GM12891 (cell line): Measurements from ENCODE around the gene SMARCA1.

ENCODE experiments used
- DNase-seq: peaks from one replicate; pipeline ENCODE4 v3.0.0; 2011; ENCODE audit warnings: low spot score; ENCODE audit not compliant: insufficient read length
- FAIRE-seq: peaks from 2 replicates; lab custom pipeline; 2011; peaks lifted over from hg19 to GRCh38; lab: Jason Lieb, UNC
- PAX5 ChIP-seq: IDR thresholded peaks from 2 replicates; pipeline ENCODE4 v1.6.1; 2011; ENCODE audit warnings: low read length, moderate library complexity, mild to moderate bottlenecking; ENCODE audit not compliant: insufficient read depth, severe bottlenecking
- POLR2A ChIP-seq: IDR thresholded peaks from 2 replicates; pipeline ENCODE4 v1.6.1; 2011; ENCODE audit warnings: low read depth, low read length, control low read depth
- POLR2AphosphoS5 ChIP-seq: IDR thresholded peaks from 2 replicates; pipeline ENCODE4 v1.6.1; 2011; ENCODE audit warnings: low read depth, low read length, control low read depth
- POU2F2 ChIP-seq: IDR thresholded peaks from 2 replicates; pipeline ENCODE4 v1.6.1; 2011; ENCODE audit warnings: low read depth, mild to moderate bottlenecking, control low read depth, low read length, moderate library complexity
- SPI1 ChIP-seq: IDR thresholded peaks from 2 replicates; pipeline ENCODE4 v1.6.1; 2011; ENCODE audit warnings: low read depth, low read length, control low read depth
- TAF1 ChIP-seq: IDR thresholded peaks from 2 replicates; pipeline ENCODE4 v1.6.1; 2011; ENCODE audit warnings: low read depth, low read length, control low read depth

SMARCA1 gene

DNA sequence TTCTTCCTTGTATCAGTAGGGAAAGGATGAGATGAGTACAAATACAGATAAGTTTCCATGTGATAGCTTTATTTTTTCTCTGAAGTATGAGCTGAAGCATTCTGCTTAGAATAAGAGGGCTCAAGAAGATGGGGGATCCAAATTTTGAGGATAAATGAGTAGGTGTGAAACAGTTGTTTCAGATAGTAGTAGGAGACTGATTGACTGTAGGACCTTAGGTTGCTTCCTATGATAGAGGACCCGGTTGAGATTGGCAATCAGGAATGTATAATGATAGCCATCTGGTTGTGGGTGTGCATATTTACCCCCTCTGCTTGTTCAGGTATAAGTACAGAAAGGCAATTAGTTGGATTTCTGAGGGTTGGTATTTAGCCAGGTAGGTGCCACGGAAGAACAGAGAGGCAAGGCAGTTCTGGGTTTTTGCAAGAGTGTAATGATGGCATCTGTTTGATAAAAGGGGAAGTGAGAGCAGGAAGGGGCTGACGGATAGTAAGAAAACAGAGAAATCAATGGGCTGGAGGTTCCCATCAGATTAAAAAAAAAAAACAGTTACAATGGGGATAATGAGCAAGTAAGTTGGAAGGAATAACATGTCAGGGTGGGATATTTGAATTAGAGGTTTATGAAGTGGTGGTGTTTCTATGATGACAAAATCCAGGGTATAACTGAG, 30.5 kb upstream of the SMARCA1 start:
- FAIRE-seq (peak; percentile 57), DNase-seq (no peak)
- TF ChIP-seq POLR2AphosphoS5 (no peak), PAX5 (no peak), SPI1 (peak; percentile 97)

DNA sequence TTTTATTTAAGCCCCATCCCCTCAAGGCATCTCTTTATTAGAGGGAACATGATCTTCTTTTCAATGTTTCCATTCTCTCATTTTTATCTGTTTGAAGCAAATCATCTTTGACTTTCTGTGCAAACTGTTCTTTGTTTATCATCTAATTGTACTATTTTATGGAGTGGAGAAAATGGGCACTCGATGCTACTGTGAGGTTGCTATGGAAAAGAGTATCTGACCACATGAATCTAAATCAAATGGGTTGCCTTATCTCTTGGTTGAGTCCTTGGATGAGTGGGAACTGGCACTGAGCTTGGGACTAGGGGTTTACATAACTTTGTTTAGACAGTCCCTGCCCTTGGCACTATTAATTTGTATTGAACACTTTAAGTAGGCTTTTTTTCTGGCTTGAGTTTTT, 25.8 kb upstream of the SMARCA1 start:
- DNase-seq: no peak
- TF ChIP-seq POLR2A: no peak
- TF ChIP-seq PAX5: no peak
- TF ChIP-seq SPI1: no peak
- TF ChIP-seq POLR2AphosphoS5: no peak
- no peak for TF ChIP-seq TAF1
- TF ChIP-seq POU2F2: no peak
- no peak for FAIRE-seq

DNA sequence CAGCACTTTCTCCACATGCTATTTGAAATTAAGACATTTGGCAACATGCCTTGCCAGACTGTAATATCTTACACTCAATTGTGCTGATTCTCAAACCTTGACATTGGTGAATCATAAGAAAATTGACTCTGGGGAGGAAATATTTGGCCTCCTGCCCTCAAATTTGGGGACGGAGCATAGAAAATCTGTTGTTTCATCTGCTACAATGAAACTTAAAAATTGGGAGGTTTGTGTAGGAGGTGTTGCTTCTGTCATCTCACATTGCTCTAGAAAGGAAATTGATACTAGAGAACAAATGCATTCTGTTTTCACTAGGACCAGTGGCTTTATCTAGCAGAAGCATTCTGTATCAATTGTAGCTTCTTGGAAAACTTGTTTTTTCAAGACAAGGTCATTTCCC, 22.1 kb upstream of the SMARCA1 start:
- TF ChIP-seq TAF1 (no peak), SPI1 (no peak), POU2F2 (no peak), POLR2AphosphoS5 (no peak), POLR2A (no peak), PAX5 (no peak)
- FAIRE-seq (no peak), DNase-seq (no peak)

DNA sequence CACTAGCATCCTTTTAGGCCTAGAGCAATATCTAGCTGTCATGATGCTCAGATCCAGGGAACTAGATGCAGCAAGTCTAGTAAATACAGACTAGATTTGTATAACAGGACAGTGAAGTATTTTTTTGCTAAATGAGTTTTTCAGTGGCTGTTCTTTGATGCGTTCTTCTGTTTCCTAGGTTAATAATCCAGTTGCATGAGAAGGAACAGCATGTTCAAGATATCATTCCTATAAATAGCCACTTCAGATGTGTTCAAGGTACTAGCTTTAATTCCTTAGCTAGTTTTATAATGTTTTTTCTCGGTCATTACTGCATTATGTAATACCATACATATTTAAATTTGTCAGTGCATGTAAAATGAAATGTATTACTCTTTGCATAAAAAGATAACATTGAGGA, 21.5 kb upstream of the SMARCA1 start:
- TF ChIP-seq POU2F2 (no peak), PAX5 (no peak), SPI1 (no peak), TAF1 (no peak)
- peak; percentile 43 for FAIRE-seq
- DNase-seq: no peak

DNA sequence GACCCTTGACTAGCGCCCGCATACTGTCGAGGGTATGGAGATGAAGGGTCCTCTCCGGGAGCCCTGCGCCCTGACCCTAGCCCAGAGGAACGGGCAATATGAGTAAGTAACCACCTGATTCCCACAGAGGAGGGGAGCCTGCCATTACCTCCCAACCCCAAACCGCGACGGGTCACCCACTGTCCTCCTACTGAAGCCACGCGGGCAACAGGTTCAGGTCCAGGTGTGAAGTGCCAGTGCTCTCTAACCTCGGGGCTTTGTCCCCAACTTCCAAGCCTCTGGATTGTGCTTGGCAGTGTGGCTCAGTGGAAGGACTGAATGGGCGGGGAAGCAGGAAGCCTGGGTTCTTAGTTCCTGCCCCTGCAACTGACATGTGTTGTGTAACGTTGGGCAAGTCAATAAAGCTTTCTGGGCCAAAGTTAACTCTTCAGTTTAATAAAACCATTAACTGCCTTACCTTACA, 17.5 kb upstream of the SMARCA1 start:
- peak; percentile 78 for FAIRE-seq
- TF ChIP-seq POU2F2 (no peak), POLR2AphosphoS5 (no peak), PAX5 (no peak), POLR2A (no peak), TAF1 (no peak), SPI1 (no peak)
- DNase-seq: no peak

DNA sequence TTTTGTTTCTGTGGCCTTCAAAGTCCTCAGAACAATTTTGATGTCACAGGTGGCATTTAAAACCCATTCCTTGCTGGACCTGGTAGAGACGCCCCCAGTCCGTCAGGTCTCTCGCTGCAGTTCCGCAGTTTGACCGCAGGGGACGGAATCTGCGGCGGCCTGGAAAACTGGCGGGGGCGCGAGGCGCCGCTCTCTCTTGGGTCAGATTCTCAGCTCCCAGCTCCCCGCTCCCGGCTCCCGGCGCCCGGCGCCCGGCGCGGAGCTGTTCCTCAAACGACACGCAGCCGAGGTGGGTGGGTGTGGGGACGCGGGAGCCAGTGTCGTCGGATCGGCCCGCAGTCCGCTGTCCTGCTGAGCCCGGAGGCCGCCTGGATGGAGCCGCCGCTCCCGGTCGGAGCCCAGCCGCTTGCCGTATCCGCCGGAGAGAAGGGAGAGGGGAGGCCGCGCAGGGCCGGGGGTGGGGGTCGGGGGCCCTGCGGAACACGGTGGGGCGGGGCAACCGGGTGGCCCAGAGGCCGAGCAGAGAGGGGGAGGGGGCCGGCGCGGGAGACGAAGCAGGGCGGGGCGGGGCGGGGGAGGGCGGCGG, 16.9 kb upstream of the SMARCA1 start, which contains the start of gene OCRL:
TSS of gene OCRL (plus strand) at position 192 of the 586 bp plus-strand sequence. CDS start at position 373, 181 bp downstream.
- TF ChIP-seq POLR2AphosphoS5 (no peak), TAF1 (no peak), POU2F2 (no peak), POLR2A (no peak), PAX5 (no peak)
- DNase-seq (peak; percentile 46), FAIRE-seq (peak; percentile 71)

DNA sequence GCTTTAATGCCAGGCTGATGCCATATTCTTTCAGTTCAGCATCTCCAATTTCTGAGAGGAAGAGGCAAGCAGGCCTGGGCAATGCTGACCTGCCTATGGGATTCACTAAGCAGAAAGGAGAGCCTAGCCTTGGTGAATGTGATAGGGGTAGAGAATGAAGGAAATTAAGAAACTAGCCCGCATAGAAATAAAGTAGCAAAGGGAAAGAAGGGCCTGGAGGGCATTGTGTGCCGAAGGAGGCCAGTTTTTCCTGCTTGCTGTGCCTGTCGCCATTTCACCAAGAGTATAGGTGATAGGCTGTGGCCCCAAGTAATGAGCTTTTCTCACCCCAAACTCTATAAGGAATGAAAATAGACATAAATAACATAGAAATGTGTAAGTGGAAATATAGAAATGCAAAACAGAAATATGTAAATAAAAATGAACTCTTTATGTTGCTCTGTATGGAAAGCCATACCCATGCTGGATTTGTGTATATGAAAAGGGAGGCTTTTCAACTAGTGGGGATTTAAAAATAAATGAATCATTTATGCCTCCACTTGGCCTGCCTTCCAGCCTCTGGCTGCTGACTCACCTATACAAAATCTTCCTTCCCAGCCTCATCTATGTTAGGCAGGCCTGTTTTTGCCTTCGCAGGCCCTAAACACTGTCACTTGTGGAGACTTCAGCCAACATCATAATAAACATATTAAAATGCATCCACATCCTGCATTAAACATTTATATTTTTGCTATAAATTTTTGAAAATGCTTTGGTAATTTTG, 11.7 kb upstream of the SMARCA1 start:
- FAIRE-seq (no peak), DNase-seq (no peak)
- TF ChIP-seq POLR2AphosphoS5 (no peak), PAX5 (no peak), TAF1 (no peak), SPI1 (no peak), POLR2A (no peak), POU2F2 (no peak)

DNA sequence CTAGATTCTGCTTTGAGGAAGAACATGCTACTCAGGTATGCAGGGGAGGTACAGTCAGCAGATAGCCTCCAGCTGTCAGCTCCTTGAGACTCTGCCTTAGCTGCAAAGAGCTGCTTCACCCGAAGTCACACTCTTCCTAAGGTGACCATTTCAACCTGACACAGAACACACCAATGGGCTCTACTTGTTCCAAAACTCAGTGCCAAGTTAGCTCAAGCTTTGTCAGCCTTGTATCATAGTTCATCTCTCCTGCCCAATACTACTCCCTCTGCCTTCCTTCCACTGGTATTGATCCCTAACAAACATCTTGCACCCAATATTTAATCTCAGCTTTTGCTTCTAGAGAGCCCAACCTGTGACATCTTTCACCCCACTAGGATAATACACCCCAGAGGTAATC, 7.8 kb upstream of the SMARCA1 start:
- no peak for TF ChIP-seq SPI1
- TF ChIP-seq POLR2AphosphoS5: no peak
- no peak for TF ChIP-seq POLR2A
- no peak for TF ChIP-seq TAF1
- TF ChIP-seq POU2F2: no peak
- TF ChIP-seq PAX5: no peak
- DNase-seq: no peak
- FAIRE-seq: no peak

DNA sequence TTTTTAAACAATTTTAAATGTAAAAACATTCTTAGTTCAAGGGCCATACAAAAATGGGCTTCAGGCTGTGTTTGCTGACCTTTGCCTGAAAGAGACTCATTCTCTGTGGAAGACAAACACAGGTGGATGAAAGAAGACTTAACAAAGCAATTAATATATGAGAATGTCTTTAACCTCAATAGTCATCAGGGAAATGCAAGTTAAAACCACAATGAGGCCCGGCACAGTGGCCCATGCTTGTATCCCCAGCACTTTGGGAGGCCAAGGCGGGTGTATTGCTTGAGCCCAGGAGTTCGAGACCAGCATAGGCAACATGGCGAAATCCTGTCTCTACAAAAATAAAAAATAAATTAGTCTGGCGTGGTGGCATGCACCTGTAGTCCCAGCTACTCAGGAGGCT, 7.1 kb upstream of the SMARCA1 start:
- TF ChIP-seq SPI1 (no peak), POLR2A (no peak), POU2F2 (no peak), PAX5 (no peak), TAF1 (no peak), POLR2AphosphoS5 (no peak)
- no peak for FAIRE-seq
- no peak for DNase-seq
